HG03520 (cell line): ENCODE results near the gene PAN3.

Experiments
- ATAC-seq: cut with Tn5 transposase; IDR thresholded peaks from one replicate; pipeline ENCODE4 v1.9.1; 2021; ENCODE audit warnings: mild to moderate bottlenecking, moderate library complexity; ENCODE audit not compliant: unreplicated experiment

PAN3 gene

DNA sequence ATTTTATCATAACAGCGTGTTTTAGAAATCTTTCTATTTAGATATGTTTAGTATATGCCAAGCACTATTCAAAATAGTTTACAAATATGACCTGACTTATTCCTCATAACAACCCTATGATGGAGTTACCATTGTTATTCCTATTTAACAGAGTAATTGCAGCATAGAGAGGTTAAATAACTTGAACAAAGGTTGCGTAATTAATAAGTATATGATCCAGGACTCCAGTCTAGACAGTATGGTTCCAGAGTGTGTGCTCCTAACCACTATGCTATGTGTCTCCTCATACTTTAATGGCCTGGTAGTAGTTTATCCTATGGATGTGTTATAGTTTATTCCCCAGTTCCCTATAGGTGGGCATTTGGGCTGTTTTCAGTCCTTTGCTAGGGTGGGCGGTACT is 145.3 kb downstream of the PAN3 start:
- ATAC-seq, result no peak

DNA sequence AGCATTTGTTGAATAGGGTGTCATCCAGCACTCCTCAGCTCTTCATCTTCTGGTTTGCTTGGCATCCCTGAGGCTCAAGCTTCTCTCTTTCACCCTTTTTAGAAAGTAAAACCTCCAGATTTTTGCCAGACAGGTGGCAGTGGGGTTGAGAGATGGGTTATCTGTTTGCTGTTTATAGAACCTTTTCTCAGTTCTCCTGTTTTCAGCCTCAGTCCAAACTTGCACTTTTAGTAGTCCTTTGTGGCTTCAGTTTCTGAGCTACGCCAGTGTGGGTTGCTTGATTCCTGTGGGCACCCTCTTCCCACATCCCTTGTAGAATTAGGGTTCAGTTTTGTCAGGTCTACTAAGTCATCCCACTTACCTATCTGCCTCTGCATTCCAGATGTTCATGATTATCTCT is 147.9 kb downstream of the PAN3 start:
- ATAC-seq, result no peak

DNA sequence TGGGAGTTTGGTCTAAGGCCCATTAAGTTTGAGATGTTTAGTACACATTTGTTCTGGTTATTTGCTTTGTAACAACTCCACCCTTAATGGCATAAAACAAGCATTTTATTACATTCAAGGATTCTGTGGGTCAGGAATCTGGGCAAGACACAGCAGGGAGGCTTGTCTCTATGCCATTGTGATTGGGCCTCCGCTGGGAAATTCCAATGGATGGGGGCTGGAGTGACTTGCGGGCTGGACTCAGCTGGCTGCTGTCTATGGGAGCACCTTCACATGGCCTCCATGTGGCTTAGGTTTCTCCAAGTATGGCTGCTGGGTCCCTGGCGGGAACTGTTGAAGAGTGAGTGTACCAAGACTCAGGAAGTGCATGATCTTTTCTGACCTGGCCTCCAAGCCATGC is 159.0 kb downstream of the PAN3 start:
- ATAC-seq, result no peak

DNA sequence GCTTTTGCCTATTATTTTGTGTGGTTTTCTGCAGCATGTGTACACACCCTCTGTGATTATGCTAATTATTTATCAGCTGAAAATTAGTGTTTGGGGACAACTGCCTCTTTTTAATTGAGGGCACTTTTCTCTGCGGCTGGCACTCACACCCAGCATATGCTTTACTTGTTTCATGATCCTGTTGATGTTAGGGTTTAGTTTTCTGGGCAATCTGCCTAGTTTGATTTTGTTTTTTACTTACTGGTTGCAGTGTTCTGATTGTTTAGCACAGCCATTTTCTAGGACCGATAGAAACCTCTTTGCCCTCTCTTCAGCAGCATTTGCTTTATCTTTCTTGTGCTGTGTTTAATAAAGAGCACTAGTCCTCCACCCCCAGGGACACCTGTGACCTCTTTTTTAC is 161.6 kb downstream of the PAN3 start:
- no peak for ATAC-seq

DNA sequence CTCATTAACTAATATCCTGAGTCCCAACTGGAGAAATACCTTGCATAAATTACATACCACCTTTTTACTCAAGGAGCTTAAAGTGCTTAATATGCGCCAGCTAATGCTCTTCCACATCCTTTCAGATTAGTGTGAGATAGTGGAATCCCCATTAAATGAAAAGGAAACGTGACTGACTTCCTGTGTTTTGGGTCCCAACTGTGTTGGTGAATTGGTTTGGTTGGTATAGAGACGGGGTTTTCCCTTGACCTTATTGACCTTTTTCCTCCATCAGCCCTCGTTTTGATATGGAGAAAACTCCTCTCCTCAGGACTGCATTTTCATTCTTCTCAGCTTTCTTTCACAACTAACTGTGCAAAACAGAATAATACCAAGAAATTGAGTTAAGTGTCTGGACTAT is 163.5 kb downstream of the PAN3 start:
- ATAC-seq, result no peak

DNA sequence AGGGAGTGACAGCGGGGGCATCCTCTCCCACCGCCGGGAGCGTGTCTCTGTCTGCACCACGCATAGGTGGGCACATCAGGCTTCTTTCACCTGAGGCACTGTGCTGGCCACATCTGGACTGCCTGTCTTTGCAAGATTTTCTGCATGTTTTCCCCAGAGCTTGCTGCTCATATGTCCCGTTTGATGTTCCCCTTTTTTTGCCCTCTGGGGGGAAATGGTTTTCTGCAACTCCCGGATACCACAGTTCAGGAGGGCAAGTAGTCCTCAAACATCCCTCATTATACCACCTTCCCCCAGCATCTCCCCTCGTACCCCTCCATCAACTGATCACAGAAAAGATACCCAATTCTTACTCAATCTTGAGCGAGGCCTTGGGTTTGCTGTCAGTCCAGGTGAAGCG is 168.0 kb downstream of the PAN3 start:
- ATAC-seq, result no peak

DNA sequence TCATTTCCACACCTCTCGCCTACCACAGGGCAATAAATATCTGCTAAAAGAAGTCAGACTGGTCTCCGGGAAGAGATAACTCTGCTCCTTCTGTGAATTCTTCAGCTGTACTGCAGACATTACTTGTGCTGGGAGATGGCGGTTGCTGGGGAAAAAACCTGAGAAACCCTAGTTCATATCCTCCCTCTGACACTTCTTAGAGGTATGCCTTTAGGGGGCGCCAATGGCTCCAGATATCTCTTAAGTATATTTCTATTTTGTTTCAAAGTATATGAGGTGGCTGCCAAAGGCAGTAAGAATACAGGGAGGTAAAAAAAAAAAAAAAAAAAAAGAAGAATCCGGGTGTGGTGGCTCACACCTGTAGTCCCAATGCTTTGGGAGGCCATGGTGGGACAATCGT is 175.2 kb downstream of the PAN3 start:
- no peak for ATAC-seq

DNA sequence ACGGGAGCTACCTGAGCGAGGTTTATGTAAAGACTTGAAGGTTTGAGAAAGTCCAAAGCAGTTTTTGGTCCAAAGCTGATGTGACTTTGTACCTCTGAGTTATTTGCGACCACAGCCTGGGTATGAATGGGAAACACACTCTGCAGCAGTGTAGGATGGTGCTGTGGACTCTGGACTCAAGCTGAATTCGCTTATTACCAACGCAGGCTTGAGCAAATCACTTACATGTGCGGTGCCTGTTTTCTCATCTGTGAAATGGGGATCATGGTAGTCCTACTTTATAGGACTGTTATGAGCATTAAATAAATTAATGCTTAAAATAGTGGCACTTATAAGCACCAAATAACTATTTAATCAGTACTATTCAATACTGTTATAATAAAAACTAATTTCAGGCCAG is 176.5 kb downstream of the PAN3 start:
- no peak for ATAC-seq

DNA sequence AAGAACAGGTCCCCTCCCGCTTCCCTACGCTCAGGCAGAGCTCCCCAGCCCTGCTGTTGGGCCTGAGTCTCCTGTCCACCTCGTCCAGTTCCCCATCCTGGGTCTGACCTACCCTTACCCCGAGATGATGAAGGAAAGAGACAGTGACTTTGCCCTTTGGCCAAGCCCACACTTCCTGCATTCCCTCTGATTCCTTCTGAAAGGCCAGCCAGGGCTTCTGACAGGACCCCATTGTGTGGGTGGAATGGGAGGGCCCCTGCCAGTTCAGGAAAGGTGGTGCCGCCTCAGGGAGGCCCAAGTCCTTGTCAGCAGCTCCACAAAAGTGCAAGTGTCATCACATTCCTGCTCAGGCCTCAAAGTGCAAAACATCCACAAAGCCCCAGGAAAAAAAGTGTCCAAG is 177.8 kb downstream of the PAN3 start:
- no peak for ATAC-seq

DNA sequence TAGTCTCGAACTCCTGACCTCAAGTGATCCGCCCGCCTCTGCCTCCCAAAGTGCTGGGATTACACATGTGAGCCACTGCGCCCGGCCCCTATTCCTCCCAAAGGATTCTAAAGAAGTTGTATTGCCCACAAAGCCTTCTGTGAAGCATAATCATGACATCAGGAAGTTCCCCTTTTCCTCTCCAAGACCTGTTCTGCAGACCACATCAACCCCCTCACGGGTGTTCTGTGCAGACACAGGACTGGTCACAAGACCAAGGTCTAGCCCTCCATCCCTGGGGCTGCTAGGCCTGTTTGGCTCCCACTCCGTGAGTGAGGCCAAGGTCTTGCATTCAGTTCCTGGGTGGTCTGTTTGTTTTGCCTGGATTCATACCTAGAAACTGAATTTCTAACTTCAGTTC is 178.5 kb downstream of the PAN3 start:
- no peak for ATAC-seq

DNA sequence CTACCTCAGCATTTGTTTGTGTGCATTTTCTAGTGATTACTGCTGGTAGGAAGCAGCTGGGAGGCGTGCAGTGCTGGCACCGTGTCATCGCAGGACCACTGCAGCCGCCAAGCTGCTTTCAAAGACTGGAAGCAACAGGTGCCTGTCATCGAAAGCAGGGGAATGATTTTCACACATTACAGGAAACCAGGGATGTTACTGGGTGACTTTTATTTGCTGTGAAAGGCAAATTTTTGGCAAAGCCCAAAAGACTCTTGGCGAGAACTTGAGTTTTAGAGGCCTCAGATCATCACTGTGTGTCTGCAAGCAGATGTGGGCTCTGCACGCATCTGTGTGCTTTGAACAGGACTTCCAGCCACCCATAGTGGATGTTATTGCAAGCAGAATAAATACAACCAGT is 180.2 kb downstream of the PAN3 start:
- ATAC-seq, result no peak

DNA sequence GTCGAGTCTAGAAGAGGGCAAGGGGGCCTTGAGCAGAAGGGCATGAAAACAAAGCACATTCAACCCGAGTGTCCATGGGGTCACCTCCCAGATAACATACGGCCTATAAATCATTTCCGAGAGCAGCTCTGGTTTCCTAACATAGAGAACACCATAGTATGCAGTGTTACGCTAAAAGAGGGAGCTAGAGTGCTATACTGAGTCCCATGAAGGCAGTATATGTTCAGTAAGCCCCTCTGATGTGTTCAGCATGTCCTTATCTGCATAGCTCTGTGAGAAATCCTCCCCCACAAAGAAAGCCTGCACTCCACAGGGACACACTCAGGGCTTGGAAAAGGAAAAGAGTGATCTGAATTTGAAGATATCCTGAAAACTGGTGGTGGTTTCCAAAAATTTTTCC is 181.2 kb downstream of the PAN3 start:
- no peak for ATAC-seq

DNA sequence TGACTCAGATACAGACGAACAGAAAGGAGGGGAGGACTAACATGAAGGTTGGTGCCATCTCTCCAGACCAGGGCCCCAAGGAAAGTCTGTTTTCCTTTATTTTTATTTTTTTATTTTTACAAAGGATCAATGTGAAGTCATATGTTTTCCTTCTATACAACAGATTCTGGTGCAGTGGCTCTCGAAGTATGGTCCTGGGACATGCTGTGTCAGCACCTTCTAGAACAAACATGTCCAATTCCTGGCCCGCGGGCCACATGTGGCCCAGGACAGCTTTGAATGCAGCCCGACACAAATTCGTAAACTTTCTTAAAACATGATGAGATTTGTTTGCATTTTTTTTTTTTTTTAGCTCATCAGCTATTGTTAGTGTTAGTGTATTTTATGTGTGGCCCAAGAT is 181.9 kb downstream of the PAN3 start:
- ATAC-seq, result no peak

DNA sequence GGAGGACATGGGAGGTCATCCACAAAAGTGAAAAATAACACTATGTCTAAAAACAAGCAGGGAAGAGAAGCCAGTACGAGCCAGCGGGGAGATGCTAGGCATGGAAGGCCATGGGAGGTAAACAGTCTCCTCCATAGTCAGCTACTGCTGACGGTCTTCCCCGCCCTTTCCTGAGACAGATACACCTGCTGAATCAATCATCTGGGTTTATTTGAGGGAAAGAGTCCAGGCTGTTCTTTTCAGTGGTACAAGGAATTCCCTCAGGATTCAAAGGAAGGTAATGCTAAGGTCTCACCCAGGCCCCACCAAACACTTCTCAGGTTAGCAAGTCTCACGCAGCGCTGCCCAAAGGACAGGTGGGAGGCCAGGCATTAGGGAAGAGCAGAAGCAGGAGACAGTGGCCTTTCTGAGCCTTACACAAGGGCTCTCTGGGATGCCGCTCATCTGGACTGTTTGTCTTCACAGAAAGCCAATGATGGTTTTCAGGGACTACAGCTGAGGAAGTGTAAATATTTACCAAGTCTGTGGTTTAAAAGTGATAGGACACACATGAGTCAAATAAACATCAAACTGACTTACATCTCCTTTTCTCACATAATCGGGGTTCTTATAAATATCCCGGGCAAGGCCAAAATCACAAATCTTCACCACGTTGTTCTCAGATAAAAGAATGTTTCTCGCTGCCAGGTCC is 182.7 kb downstream of the PAN3 start:
- no peak for ATAC-seq

DNA sequence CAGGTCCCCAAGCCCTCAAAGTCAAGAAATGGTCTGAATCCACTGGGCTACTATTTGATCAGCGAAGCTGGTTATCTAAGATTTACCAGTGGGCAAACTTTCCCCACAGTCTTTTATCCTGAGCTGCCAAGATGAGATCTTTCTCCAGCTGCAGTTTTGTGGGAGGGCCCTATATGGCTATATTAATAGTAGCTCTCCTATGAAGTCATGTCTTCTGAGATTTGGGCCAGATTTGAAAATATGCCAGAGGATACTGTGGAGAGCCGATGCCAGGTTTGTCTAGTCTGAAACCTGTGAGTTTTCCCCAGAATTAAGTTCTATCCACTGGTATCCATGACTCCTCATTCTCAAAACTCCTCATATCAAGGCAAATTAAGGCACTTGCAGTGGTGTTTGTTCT is 183.4 kb downstream of the PAN3 start:
- ATAC-seq, result no peak

DNA sequence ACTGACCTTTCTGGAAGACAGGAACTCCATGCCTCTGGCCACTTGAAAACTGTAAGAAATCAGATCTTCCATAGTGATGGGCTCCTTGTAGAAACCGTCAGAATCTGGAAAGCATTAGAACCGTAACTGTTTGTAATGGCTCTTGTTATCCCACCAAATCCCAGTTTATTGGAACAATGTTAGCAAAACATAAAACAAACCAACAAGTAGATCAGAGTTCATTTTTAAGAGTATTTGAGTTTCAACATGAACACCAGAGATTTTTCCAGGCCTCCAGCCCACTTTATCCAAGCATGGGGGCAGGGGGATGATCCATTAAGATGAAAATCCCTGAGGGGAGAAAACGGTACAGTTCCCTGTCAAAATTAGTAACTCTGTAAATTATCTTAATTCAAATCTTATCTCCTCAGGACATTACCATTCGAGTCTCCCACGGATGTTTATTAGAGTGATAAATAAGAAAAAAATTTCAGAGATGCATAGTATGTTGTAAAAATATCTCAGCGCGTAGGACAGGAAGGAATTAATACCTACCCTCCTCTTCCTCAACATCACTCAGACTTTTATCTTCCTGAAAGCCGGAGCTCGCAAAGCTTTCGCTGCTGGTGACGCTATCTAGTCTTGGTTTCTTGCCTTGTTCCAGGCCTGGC is 184.0 kb downstream of the PAN3 start:
- no peak for ATAC-seq

DNA sequence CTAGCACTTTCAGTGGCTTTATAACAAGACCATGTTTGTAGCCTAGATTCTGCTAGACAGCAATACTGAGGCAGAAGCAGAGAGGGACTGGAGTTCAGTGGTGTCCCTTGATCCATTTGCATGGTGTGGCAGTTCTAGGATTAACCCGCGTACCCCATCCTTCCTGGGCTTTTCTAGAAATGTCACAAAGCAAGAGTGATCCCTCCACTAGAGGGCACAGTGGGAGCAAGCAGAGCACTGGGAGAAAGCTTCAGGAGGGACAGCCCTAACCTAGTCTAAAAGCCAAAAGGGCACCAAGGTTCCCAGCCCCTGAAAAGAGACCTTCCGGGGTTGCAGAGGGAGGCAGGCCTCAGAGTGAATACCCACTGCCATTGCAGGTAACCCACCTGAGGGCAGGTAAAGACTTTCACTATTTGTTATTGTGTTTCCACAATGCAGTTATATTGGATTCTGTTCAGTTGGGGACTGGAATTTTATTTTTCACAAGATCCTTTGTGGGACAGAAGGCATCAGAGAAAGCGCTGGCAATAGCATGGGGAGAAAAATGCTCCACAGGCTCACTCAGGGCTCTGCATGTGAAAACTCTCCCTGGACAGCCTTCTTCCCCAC is 185.9 kb downstream of the PAN3 start:
- no peak for ATAC-seq

DNA sequence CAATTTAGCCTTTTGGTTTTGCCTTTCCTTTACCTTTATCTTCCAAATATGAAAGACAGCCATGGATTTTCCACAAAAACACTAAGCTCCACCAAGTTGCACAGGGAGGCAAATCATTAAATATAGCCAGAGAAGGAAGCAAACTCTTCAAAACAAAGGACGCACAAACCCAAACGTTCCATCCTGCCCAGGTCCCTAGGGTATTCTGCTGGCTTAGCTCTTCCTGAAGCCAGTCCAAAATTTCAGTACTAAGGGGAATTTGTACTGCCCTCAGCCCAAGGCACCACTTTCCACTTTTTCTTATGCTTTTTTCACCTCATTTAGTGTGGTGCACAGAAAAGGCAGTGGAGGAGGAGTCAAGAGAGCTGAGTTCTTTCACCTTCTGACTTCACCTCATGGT is 186.7 kb downstream of the PAN3 start:
- no peak for ATAC-seq

DNA sequence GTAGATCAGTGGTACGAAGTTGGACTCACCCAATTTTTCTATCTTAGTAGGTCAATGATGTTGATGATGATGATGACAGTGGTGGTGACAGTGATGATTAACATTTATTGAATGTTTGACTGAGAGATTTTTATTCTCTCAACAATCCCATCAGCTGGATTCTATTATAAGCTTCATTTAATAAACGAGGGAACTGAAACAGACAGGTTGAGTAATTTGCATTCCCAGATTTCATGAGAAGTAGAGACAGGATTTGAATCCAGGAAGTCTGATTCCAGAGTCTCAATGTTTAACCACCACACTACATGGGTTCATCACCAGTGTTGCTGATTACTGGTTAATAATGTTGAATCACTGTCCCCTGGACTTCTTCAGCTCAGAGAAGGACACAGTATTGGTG is 187.7 kb downstream of the PAN3 start:
- ATAC-seq, result no peak

DNA sequence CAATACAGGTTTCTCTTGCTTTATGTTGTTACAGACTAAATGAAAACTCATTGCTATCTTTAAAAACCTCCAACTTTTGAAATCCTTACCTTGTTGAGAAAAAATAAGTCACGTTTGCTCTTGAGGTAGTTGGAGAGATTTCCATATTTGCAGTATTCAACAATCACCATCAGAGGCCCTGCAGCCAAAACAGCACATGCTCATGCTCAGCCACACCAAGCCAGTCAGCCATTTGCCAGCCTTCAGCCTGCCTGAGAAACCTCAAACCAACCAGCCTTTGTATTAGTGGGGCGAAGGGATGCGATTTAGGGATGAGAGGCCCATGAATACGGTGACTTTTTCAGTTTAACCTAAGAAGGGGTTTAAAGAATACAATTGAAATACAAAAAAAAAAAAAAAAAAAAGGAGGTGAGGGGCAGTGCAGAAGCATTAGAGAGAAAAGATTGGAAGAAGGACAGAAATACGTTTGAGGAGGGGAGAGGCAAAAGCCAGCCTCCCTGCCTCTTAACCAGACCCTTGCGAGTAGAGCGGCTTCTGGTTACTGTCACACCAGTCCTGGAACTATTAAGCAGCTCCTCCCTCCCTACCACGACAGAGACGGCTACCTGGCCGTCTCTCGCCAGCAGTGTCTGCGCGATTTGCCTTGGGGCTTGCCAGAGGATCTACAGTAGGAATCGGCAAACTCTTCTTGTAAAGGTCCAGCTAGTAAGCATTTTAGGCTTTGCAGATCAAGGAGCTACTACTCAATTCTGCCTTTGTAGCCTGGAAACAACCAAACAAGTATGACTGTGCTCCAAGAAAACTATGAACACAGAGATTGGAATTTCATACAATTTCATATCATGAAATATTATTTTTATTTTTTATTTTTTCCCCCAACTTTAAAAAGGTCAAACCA is 189.3 kb downstream of the PAN3 start:
- ATAC-seq, result no peak

DNA sequence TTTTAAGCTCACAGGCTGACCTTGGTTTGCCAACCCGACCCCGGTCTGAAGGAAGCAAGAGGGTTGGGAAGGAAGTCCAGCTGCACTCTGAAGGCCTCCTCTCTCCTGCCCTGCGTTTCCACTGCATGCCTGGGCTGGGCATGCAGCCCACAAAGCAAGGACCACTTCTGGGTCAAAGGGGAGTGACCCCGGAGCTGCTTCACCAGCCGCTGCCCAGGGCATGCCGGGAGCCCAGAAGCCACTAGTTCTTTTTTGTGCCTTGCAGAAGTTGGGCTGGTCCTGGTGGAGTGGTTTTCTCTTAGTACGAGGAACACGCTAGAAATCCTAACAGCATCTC is 189.9 kb downstream of the PAN3 start:
- ATAC-seq, result no peak
